GM19397 (cell line): ENCODE measurements around the gene CTDSP2.
"Not testable (repeated sequence)": the region's sequence is repeated elsewhere in the genome, so short reads cannot be mapped to it uniquely, and the experiment has no call there.

Experiments used
- ATAC-seq: cut with Tn5 transposase; IDR thresholded peaks from one replicate; pipeline ENCODE4 v1.9.1; 2021; ENCODE audit warnings: mild to moderate bottlenecking, moderate library complexity; ENCODE audit not compliant: unreplicated experiment

Gene CTDSP2

GRCh38 chr12:57846577-57847319, at the start of gene CTDSP2:
TSS of gene CTDSP2 (minus strand) at chr12:57846729. CDS start at chr12:57846435, 294 bp downstream.
- peak; percentile 29 for ATAC-seq

GRCh38 chr12:57896115-57896433, 49.5 kb upstream of the CTDSP2 start:
- no peak for ATAC-seq

GRCh38 chr12:57895389-57896114, 49.0 kb upstream of the CTDSP2 start:
- ATAC-seq, result no peak

GRCh38 chr12:57894399-57895292, 48.1 kb upstream of the CTDSP2 start:
- ATAC-seq, result no peak

- no peak for ATAC-seq
Observed at GRCh38 chr12:57893431-57894353, 47.2 kb upstream of the CTDSP2 start.

GRCh38 chr12:57892232-57892972, 45.9 kb upstream of the CTDSP2 start:
- no peak for ATAC-seq

GRCh38 chr12:57891542-57892228, 45.2 kb upstream of the CTDSP2 start:
- no peak for ATAC-seq

- ATAC-seq, result no peak
Observed at GRCh38 chr12:57890191-57891115, 43.9 kb upstream of the CTDSP2 start.

- no peak for ATAC-seq
Observed at GRCh38 chr12:57889500-57889989, 43.0 kb upstream of the CTDSP2 start.

GRCh38 chr12:57888409-57889157, 42.1 kb upstream of the CTDSP2 start:
- ATAC-seq, result no peak

- no peak for ATAC-seq
Observed at GRCh38 chr12:57887631-57888408, 41.3 kb upstream of the CTDSP2 start.

- not testable (repeated sequence) for ATAC-seq
Observed at GRCh38 chr12:57886964-57887363, 40.4 kb upstream of the CTDSP2 start.

GRCh38 chr12:57886542-57886941, 40.0 kb upstream of the CTDSP2 start:
- no peak for ATAC-seq

GRCh38 chr12:57885207-57885606, 38.7 kb upstream of the CTDSP2 start:
- ATAC-seq, result no peak

GRCh38 chr12:57883700-57884099, 37.2 kb upstream of the CTDSP2 start:
- no peak for ATAC-seq

- no peak for ATAC-seq
Observed at GRCh38 chr12:57883057-57883456, 36.5 kb upstream of the CTDSP2 start.
